GM19395 (cell line): Measurements from ENCODE around the gene SEPTIN12.
A peak's percentile ranks its signal among the peaks of the same experiment; 100 is the strongest.
"Not testable (repeated sequence)": the region's sequence is repeated elsewhere in the genome, so short reads cannot be mapped to it uniquely, and the experiment has no call there.

Experiments used
- ATAC-seq: cut with Tn5 transposase; IDR thresholded peaks from one replicate; pipeline ENCODE4 v1.9.1; 2021; ENCODE audit warnings: mild to moderate bottlenecking, moderate library complexity; ENCODE audit not compliant: unreplicated experiment

SEPTIN12 gene

DNA sequence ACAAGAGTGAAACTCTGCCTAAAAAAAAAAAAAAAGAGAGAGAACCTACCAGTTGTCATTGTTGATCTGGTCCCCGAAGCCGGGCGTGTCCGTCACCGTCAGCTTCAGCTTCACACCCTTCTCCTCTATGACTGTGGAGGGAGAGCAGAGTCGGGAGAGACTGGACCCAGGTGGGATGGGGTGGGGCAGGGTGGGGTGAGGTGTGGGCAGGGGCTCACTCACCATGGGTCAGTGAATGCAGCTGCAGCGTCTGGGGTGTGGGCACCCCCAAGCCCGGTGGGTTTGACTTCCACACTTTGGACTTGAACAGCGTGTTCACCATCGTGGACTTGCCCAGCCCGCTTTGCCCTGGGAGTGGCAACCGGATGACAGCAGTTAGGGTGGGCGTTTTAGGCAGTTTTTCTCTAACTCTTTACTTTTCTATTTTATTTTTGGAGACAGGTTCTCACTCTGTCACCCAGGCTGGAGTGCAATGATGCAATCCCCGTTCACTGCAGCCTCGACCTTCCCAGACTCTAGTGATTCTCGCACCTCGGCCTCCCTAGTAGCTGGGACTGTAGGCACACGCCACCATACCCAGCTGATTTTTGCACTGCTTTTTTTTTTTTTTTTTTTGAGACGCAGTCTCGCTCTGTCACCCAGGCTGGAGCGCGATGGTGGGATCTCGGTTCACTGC lies 2.2 kb downstream of the SEPTIN12 start:
- no peak for ATAC-seq

DNA sequence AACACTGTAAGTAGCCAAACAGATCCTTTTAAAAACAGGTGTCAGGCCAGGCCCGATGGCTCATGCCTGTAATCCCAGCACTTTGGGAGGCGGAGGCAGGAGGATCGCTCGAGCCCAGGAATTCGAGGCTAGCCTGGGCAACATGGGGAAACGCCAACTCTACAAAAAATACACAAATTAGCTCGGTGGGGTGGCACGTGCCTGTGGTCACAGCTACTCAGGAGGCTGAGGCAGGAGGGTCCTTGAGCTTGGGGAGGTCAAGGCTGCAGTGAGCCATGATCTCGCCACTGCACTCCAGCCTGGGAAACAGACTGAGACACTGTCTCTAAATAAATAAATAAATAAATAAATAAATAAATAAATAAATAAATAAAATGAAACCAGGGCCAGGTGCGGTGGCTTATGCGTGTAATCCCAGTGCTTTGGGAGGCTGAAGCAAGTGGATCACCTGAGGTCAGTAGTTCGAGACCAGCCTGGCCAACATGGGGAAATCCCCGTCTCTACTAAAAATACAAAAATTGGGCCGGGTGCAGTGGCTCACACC lies 3.6 kb downstream of the SEPTIN12 start:
- ATAC-seq, result not testable (repeated sequence)

DNA sequence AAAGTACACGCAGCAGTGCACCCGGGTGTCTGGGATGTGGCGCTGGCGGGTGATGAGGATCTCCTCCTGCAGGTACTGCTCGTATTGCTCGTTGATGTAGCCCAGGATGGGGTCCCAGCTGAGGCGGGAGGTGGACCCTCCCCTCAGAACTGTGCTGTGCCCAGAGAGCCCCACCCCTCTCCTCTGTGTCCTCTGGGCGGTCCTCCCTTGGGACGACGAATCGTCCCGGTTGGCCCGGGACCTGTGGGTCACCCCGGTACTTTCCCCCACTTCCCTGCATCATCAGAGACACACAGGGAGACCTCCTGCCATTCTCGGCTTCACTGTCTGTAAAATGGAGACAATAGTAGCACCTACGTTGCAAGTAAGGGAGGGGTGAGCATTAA lies 4.2 kb downstream of the SEPTIN12 start:
- ATAC-seq, result no peak

DNA sequence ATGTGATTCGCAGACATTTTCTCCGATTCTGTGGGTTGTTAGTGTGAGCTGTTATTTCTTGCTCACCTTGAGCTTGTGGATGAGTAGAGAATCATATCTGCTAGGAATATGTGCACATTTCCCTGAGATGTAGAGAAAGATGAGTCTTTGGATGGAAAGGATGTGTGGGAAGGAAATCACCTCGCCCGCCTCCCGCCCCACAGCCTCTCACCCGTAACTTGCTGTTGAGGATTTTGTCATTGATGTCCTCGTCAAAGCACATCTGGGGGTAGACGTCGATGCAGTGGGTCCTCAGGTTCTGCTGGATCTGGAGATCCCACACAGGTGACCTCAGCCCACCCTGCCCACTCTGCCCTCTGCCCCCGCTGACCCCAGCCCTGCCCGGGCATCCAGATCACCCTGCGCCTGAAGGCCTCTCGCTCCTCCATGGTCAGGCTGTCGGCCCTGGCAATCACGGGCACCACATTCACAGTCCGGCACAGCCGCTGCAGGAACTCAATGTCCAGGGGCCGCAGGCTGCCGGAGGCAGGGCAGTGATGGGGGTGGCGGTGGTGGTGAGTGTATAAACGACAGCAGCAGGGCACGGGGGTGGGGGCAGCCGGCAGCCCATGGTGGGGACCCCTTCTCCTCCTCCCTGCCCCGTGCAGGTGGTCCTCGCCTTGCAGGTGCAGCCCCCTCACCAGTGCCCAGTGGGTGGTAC lies 4.7 kb downstream of the SEPTIN12 start:
- no peak for ATAC-seq

DNA sequence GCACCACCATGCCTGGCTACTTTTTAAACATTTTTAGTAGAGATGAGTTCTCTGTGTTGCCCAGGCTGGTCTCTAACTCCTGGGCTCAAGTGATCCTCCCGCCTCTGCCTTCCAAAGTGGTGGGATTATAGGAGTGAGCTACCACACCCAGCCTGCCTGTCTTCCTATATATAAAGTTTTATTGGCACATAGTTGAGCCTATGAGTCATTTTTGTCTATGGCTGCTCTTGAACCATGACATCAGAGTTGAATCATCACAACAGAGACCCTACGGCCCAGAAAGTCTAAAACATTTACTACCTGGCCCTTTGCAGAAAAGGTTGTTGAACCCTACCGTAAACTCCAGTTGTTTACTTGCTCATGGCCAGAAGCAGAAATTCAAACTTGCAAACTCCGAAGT lies 7.9 kb downstream of the SEPTIN12 start:
- ATAC-seq, result no peak

DNA sequence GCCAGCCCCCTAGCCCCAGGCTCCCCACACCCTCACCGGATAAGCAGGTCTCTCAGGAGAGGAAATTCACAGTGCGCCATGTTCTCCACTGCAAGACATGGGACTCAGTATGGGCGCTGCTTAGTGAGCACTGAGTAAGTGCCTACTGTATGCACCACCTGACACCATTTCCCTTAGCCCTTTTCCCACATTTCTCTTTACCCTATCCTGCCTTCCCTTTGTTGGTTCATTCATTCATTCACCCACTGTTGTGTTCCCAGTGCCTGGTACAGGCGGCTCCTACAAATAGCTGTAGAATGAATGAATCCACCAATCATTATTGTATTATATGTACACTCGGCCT lies 10.1 kb downstream of the SEPTIN12 start:
- ATAC-seq, result no peak

DNA sequence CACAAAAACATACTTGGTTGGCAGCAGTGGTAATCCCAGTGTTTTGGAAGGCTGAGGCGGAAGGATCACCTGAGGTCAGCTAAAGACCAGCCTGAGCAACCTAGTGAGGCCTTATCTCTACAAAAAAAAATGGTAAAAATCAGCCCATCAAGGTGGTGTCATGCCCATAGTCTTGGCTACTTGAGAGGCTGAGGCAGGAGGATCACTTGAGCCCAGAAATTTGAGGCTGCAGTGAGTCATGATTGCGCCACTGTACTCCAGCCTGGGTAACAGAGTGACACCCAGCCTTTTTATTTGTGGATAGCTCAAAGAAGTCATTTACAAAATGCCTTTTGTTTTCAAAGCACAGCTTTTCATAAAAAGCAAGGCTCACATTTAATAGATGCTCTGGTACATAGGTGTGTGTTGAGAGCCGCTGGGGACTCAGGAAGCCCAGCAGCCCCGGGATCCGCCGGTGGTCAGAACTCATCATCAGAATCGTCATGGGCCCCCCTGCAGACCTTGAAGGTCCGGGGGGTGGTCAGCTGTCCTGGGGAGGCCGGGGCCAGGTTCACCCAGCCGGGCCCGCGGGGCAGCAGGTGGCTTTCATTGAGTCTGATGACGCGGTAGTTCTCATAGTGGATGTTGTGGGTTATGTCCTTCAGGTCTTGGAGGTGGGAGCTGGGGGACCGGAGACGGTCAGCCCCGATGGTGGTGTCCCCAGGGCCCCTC lies 10.7 kb downstream of the SEPTIN12 start:
- ATAC-seq, result no peak

DNA sequence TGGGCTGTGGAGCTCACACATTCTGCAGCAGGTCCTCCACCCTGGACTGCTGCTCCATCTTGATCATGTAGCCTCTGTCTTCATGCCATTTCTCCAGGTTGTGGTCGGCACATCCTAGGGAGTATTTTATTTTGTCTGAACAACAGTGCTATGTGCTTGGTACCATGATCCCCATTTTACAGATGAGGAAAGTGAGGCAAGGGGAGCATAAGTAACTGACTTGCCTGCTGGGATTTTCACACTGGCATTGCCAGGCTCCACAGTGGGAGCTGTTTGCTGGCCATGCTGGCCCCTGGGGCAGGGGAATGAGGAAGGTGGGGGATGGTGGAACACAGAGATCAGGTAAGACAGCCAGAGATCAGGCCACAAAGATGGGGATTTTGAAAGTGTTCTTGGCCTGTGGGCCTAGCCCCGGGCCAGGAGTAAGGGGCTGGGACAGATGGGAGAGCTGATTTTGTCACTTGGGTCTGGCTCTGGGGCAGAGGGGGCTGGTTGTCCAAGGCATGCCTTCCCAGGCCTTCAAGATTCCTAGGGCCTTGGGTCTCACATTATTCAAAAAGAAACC lies 11.9 kb downstream of the SEPTIN12 start:
- ATAC-seq, result no peak

DNA sequence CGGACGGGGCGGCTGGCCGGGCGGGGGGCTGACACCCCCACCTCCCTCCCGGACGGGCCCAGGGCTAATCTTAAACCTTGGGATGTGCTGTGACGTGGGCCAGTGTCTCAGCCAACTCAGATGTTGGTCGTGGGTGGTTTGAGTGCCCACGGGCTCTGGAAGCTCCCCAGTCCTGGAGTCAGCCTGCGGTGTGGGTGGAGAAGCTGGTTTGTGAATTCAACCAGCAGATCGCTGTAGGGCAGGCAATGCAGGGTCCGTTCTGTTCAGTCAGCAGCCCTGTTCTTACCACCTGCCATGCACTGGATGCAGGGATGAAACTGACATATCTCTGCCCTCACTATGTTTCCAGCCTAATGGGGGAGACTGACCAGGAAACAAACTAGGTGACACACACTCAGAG lies 13.1 kb downstream of the SEPTIN12 start:
- ATAC-seq, result no peak

DNA sequence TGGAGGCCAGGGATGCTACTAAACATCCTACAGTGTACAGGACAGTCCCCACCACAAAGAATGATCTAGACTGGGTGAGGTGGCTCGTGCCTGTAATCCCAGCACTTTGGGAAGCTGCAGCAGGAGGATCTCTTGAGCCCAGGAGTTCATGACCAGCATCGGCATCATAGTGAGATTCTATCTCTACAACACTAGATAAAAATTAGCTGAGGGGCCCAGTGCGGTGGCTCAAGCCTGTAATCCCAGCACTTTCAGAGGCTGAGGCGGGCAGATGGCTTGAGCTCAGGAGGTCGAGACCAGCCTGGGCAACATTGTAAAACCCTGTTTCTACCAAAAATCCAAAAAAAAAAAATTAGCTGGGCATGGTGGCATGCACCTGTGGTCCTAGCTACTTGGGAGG lies 15.8 kb downstream of the SEPTIN12 start:
- ATAC-seq, result no peak

DNA sequence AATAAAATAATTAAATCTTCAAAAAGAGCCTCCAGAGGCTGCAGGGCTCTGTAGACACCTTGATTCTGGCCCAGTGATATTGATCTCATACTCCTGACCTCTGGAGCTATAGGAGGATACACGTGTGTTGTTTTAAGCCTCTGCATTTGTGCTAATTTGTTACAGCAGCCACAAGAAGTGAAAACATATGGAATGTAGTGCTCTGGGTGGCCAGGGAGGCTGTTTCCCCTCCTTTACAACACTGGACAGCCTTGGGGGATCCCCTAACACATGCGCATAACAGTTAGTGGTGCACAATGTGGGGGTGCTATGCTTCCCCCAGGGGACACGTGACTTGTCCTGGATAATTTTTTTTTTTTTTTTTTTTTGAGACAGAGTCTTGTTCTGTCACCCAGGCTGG lies 16.5 kb downstream of the SEPTIN12 start:
- no peak for ATAC-seq

DNA sequence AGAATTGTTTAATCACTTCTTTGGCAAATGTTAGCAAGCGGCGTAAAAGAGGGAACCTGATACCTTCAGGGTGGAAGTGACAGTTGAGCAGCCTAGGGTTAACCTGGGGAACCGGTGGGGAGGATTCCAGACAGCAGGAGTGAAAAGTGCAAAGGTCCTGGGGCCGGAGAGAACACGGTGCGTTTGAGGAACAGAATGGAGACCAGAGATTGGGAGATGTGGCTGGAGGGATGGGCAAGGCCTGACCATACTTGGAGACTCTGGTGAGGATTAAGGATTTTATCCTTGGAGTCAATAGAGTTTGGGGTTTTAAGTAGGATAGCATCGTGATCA lies 18.9 kb downstream of the SEPTIN12 start:
- no peak for ATAC-seq

DNA sequence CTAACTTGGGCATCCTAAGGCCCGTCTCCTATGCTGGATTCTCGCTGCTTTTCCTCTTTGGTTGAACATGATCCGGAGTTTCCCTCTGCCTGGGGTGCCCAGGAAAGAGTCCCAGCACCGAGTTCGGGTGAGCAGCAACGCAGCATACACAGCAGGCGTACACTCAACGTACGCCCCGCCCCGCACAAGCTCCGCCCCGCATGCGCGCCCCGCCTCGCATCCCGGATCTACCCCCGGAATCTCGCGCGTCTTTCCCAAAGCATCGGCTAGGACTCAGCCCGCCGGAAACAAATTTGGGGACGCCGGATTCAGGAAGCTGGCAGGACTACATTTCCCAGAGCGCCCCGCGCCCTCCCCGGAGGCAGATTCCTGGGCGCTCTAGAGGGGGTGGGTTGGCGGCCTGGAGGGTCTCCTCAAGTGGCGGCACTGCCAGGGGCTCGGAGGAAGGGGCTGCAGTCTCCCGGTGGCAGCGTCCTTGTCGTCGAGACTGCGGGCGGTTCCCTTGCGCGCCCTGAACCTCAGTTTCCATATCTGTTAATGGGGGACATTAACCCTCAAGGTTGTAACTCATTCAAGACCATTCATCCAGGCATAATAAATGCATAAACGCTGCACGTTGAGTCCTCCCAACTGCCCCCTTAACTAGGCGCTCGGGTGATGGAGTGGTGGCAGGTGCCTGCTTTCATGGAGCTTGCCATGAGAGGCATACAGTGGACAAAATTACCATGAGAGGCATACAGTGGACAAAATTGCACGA lies 19.4 kb downstream of the SEPTIN12 start:
- peak; percentile 64 for ATAC-seq

DNA sequence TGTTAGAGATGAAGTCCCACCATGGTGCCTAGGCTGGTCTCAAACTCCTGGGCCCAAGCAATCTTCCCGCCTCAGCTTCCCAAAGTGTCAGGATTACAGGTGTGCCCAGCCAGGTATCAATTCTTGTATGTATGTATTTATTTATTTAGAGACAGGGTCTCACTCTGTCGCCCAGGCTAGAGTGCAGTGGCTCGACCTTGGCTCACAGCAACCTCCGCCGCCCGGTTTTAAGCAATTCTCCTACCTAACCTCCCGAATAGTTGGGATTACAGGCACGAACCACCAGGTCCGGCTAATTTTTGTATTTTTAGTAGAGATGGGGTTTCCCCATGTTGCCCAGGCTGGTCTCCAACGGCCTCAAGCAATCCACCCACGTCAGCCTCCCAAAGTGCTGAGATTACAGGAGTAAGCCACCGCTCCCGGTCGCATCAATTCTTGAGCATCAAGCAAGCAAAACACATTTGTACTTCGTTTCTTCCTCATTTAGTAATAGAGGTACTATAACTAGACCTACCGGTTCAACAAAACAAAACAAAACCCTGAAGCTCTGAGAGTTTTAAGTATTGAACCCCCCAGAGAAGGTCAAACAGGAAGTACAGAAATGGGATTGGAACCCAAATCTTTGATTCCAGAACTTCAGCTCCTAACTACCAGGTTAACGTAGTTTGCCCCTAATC lies 20.1 kb downstream of the SEPTIN12 start:
- peak; percentile 13 for ATAC-seq

DNA sequence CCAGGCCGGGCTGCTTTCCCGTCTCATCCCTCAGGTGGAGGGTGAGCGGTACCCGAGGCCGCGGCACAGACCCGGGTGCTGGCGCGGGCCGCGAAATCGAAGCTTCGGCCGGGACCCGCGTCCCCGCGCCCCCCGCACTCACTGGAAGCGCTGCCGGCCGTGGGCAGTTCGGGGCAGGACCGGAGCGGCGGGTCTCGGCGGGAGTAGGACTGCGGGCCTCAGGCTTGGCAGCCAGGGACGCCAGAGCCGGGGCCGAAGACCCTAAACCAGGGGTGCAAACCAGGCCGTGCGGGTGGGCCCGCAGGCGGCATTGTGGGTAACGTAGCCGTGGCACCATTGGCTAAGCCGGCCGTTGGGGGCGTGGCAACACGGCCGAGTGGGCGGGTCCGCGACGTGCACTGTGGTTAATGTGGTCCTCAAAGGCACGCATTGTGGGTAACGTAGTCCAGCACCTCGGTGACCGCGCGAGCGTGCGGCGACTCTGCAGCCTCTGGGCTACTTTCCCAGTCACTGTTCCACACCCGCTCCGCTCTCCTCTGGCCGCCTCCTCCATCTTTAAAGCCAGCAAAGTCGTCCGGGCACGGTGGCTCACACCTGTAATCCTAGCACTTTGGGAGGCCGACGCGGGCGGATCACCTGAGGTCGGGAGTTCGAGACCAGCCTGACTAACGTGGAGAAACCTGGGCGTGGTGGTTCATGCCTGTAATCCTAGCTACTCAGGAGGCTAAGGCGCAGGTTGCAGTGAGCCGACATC lies 21.1 kb downstream of the SEPTIN12 start, which contains the start of gene ZNF500:
Gene ZNF500 (minus strand): TSS at position 288 of the 754 bp plus-strand sequence. CDS start 1,184 bp downstream, outside the sequence.
- ATAC-seq, result peak; percentile 87

DNA sequence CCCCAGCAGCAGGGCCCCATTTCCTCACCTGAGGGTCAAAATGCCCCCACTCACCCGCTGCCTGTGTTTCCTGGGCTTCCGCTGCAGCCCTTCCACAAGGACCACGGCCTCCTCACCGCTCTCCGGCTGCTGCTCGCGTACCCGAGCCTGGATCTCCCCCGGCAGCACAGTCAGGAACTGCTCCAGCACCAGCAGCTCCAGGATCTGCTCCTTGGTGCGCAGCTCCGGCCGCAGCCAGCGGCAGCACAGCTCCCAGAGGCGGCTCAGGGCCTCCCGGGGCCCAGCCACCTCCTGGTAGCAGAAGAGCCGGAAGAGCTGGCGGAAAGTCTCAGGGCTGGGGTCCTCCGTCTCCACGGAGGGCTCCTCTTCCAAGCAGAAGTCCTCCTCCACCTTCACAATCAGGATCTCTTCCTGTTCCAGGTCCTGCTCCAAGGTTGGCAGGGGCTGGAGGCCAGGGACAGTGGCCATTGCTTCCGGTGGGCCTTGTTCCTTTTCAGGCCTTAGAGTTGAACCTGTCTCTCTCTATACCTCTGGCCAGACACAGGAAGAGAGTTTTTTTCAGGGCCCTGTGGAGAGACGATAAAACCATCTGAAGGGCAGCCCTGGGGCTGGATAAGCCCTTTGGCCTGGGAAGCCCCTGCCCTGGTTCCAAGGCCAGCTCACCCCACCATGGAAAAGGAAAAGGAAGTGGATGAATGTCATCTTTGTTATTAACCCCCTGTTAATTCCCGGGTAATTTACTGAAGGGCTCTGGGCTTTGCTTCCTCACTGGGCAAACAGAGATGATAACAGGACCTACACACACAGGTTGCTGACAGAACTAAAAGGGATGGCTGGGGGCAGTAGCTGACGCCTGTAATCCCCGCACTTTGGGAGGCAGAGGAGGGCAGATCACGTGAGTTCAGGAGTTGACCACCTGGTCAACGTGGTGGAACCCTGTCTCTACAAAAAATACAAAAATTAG lies 22.4 kb downstream of the SEPTIN12 start:
- ATAC-seq, result no peak

DNA sequence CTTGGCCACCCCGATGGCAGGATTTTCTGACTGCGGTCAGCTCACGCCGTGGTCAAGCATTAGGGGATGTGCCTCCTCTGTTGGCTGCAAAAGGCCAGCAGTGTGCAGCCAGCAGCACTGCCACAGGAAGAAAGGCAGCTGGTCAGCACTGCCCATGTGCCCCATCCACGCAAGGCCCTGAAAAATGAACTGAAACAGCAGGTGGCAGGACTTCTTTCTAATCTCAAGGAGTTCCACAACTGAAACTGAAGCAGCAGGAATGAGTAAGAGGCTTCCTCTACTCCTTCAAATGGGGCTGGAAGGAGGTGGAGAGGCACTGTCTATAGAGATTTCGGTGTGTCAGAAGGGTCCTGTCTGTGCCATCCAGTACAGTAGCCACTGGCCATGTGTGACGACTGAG lies 24.4 kb downstream of the SEPTIN12 start:
- no peak for ATAC-seq

DNA sequence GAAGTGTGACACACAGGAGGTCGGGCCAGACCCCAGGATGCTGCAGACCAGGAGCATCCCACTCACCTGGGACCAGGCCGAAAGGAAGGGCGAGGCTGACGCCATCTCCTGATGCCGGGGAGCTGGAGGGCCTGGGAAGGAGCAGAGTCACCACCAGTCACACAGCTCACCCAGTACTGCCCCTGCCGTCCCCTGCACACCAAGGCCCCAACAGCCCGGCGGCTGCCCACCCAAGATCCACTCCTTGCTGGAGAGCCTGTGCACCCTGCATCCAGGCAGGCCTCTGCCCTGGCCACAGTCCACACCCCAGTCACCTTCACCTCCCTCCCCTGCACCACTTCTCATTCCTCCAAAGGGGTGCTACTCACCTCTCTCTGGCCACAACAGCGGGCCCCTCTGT lies 25.9 kb downstream of the SEPTIN12 start:
- no peak for ATAC-seq
